ENCODE results near the gene C1orf210. TPM values are rescaled to one million over a fixed set of nuclear protein-coding genes. Genes with fewer than 3 reads are reported as not detected.

The C1orf210 gene
- polyA plus RNA-seq, 3 donors = 0.05 TPM; not detected in 2

DNA sequence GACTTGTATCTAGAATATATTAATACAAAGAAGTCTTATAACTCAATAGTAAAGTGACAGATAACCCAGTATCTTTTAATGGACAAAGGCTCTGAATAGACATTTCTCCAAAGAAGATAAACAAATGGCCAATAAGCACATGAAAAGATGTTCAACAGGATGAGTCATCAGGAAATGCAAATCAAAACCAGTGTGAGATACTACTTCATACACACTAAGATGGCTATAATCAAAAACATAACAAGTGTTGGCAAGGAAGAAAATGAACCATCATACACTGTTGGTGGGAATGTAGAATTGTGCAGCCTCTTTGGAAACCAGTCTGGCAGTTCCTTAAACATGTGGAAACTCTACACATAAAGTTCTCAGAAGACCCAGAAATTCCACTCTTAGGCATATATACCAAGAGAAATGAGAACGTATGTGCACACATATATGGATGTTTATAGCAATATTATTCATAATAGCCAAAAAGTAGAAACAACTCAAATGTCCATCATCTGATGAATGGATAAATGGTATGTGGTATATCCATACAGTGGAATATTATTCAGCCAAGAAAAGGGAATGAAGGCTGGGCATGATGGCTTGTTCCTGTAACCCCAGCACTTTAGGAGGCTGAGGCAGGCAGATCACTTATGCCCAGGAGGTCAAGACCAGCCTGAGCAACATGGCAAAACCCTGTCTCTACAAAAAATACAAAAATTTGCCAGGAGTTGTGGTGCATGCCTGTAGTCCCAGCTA, 42.3 kb upstream of the C1orf210 start:
- TF ChIP-seq, protein P1, sequence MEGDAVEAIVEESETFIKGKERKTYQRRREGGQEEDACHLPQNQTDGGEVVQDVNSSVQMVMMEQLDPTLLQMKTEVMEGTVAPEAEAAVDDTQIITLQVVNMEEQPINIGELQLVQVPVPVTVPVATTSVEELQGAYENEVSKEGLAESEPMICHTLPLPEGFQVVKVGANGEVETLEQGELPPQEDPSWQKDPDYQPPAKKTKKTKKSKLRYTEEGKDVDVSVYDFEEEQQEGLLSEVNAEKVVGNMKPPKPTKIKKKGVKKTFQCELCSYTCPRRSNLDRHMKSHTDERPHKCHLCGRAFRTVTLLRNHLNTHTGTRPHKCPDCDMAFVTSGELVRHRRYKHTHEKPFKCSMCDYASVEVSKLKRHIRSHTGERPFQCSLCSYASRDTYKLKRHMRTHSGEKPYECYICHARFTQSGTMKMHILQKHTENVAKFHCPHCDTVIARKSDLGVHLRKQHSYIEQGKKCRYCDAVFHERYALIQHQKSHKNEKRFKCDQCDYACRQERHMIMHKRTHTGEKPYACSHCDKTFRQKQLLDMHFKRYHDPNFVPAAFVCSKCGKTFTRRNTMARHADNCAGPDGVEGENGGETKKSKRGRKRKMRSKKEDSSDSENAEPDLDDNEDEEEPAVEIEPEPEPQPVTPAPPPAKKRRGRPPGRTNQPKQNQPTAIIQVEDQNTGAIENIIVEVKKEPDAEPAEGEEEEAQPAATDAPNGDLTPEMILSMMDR (IDR thresholded peaks at IDR 0.05) = no peak
- H3K9me3 ChIP-seq (replicated peaks in 1 of 2; ENCODE audit: control insufficient read depth in 1 of 2, insufficient read depth in 1 of 2, low read length in 2 of 2) = peaks cover 0 to 4% of the 10 kb centered on the region in 2 donors
- no peak overlapping the region for H3K27ac ChIP-seq (ENCODE audit: low read depth in 1 of 2, low read length in 2 of 2)
- H3K36me3 ChIP-seq (replicated peaks in 1 of 2; ENCODE audit: control insufficient read depth in 1 of 2, insufficient read depth in 2 of 2, low read length in 2 of 2) = no peaks in the 10 kb centered on the region
- no peak overlapping the region for H3K4me3 ChIP-seq (replicated peaks in 1 of 3; ENCODE audit: low read depth in 2 of 3, low read length in 3 of 3)
- H3K4me2 ChIP-seq (replicated peaks; ENCODE audit: extremely low read depth, low read length, poor library complexity, severe bottlenecking) = no peak overlapping the region
- H3K27me3 ChIP-seq (ENCODE audit: control insufficient read depth in 2 of 2, insufficient read depth in 2 of 2, low read length in 2 of 2) = no peaks in the 10 kb centered on the region
- Mint-ChIP-seq H3K4me3 (no peak overlapping the region), H3K27me3 (ENCODE audit: low read depth in 3 of 3) (peaks cover 0 to 7% (median 5%) of the 10 kb centered on the region in 3 donors), H3K36me3 (no peaks in the 10 kb centered on the region), H3K9me3 (peaks cover 4 to 23% (median 20%) of the 10 kb centered on the region in 7 donors), H3K4me1 (peaks cover 16% of the 10 kb centered on the region), H3K27ac (peak overlapping the region in 1 of 7 donors; percentile 7)
- H2AFZ ChIP-seq (ENCODE audit: insufficient read depth, low read depth, low read length, poor library complexity, severe bottlenecking) = no peak overlapping the region
- no peaks in the 10 kb centered on the region for H3K79me2 ChIP-seq (ENCODE audit: insufficient read depth, low read length)
- no peaks in the 10 kb centered on the region for H4K20me1 ChIP-seq (ENCODE audit: insufficient read depth, low read length)
- no peak overlapping the region for H3K9ac ChIP-seq (ENCODE audit: insufficient read depth, low read length, poor library complexity, severe bottlenecking)
- H3K4me1 ChIP-seq (ENCODE audit: control insufficient read depth in 1 of 2, insufficient read depth in 2 of 2, low read length in 2 of 2) = peaks cover 13 to 16% of the 10 kb centered on the region in 2 donors
- DNase-seq = no peak
- intact Hi-C loops (cut with micrococcal nuclease) = no loop called here
- no CpG with 5 or more reads among the region's 1 CpG for WGBS (ENCODE audit: insufficient coverage)

DNA sequence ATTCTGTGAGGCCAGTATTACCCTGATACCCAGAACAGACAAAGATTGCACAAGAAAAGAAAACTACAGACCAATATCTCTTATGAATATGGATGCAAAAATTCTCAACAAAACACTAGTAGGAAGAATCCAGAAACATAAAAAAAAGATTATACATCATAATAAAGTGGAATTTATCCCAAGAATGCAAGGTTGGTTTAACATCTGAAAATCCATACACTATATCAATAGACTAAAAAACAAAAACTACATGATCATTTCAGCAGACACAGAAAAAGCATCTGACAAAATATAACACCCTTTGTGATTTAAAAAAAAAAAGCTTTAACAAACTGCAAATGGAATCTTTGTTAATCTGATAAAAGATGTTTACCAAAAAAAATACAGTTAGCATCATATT, 40.0 kb upstream of the C1orf210 start:
- peaks cover 4 to 23% (median 20%) of the 10 kb centered on the region in 7 donors for H3K9me3 Mint-ChIP-seq
- TF ChIP-seq, protein P1 (IDR thresholded peaks at IDR 0.05) = no peak
- Histone ChIP-seq H3K4me2 (replicated peaks; ENCODE audit: extremely low read depth, low read length, poor library complexity, severe bottlenecking) (no peak overlapping the region), H3K4me1 (ENCODE audit: control insufficient read depth in 1 of 2, insufficient read depth in 2 of 2, low read length in 2 of 2) (peaks cover 8% of the 10 kb centered on the region in 2 donors), H3K79me2 (ENCODE audit: insufficient read depth, low read length) (no peaks in the 10 kb centered on the region), H2AFZ (ENCODE audit: insufficient read depth, low read depth, low read length, poor library complexity, severe bottlenecking) (no peak overlapping the region), H3K9ac (ENCODE audit: insufficient read depth, low read length, poor library complexity, severe bottlenecking) (no peak overlapping the region), H3K27ac (ENCODE audit: low read depth in 1 of 2, low read length in 2 of 2) (no peak overlapping the region), H4K20me1 (ENCODE audit: insufficient read depth, low read length) (no peaks in the 10 kb centered on the region), H3K36me3 (replicated peaks in 1 of 2; ENCODE audit: control insufficient read depth in 1 of 2, insufficient read depth in 2 of 2, low read length in 2 of 2) (no peaks in the 10 kb centered on the region), H3K27me3 (ENCODE audit: control insufficient read depth in 2 of 2, insufficient read depth in 2 of 2, low read length in 2 of 2) (no peaks in the 10 kb centered on the region), H3K4me3 (replicated peaks in 1 of 3; ENCODE audit: low read depth in 2 of 3, low read length in 3 of 3) (no peak overlapping the region), H3K9me3 (replicated peaks in 1 of 2; ENCODE audit: control insufficient read depth in 1 of 2, insufficient read depth in 1 of 2, low read length in 2 of 2) (peaks cover 0 to 4% of the 10 kb centered on the region in 2 donors)
- no peaks in the 10 kb centered on the region for H3K36me3 Mint-ChIP-seq
- no peak overlapping the region for H3K4me3 Mint-ChIP-seq
- intact Hi-C loops (cut with micrococcal nuclease) = no loop called here
- peaks cover 0 to 5% (median 4%) of the 10 kb centered on the region in 3 donors for H3K27me3 Mint-ChIP-seq (ENCODE audit: low read depth in 3 of 3)
- H3K4me1 Mint-ChIP-seq = peaks cover 10% of the 10 kb centered on the region
- no peak for DNase-seq
- no peak overlapping the region for H3K27ac Mint-ChIP-seq

Data from CD14-positive monocyte (primary cell).